Endothelial cell of umbilical vein (primary cell): ENCODE measurements around the gene SFXN2. TPM values are rescaled to one million over a fixed set of nuclear protein-coding genes. Genes with fewer than 3 reads are reported as not detected.

Source experiments
- BruUV-seq: library from RNA; stranded (reverse); fragments of 400-500 nt; replicated peaks from 2 replicates; lab custom pipeline; 2021; lab: Mats Ljungman, UMichigan
- CTCF ChIA-PET: fragments of 300-600, 350-600 bp; sonication (Branson Sonifier 250); formaldehyde crosslinking; loops from one replicate; lab custom pipeline; 2021; ENCODE audit warnings: antibody characterized with exemption, inconsistent platforms; lab: Charles Lee
- POLR2A ChIA-PET: fragments of 300-600, 350-600 bp; sonication (Branson Sonifier 250); formaldehyde crosslinking; loops from one replicate; lab custom pipeline; 2021; ENCODE audit warnings: antibody characterized with exemption, inconsistent platforms; lab: Charles Lee
- DNase-seq: peaks from one replicate; pipeline ENCODE4 v3.0.0-alpha.2; 2011; ENCODE audit warnings: low read depth, low spot score
- FAIRE-seq: peaks from 2 replicates; lab custom pipeline; 2011; peaks lifted over from hg19 to GRCh38; lab: Jason Lieb, UNC
- H2AFZ ChIP-seq: 2 replicates; pipeline ENCODE4 v1.6.0; 2012; ENCODE audit warnings: low read depth, low read length, control low read depth, inconsistent platforms
- H3K27ac ChIP-seq: 2 replicates; pipeline ENCODE4 v1.5.1; 2011; ENCODE audit warnings: low read depth, mild to moderate bottlenecking, control low read depth, low read length, moderate library complexity; ENCODE audit not compliant: insufficient read depth
- H3K27me3 ChIP-seq, 2 experiments: 2 replicates each; pipeline versions ENCODE4 v1.6.0 to v1.6.1; 2011; ENCODE audit warnings: low read length in 2 of 2, mixed read lengths in 1 of 2; ENCODE audit not compliant: control insufficient read depth in 2 of 2, insufficient read depth in 2 of 2
- H3K36me3 ChIP-seq, 2 experiments: 2 replicates in 1 of 2; 3 replicates in 1 of 2; pipeline ENCODE4 v1.5.1; 2011; ENCODE audit warnings: low read length in 2 of 2, mild to moderate bottlenecking in 1 of 2, moderate library complexity in 1 of 2; ENCODE audit not compliant: control insufficient read depth in 2 of 2, insufficient read depth in 2 of 2; ENCODE audit errors: extremely low read depth in 1 of 2
- H3K4me1 ChIP-seq: 3 replicates; pipeline ENCODE4 v1.5.1; 2011; ENCODE audit warnings: mild to moderate bottlenecking, low read length; ENCODE audit not compliant: control insufficient read depth, insufficient read depth; ENCODE audit errors: extremely low read depth
- H3K4me2 ChIP-seq: 2 replicates; pipeline ENCODE4 v1.6.1; 2011; ENCODE audit warnings: low read length, control low read depth, mixed read lengths; ENCODE audit not compliant: insufficient read depth
- H3K4me3 ChIP-seq, 3 experiments: fragments of 200-600 bp in 1 of 3; sonication (generic), shearing (Covaris generic) in 1 of 3; replicated peaks in 1 of 3; 2 replicates each; pipeline ENCODE4 v1.5.1; 2011 to 2016; ENCODE audit warnings: control low read depth in 3 of 3, low read length in 3 of 3, mild to moderate bottlenecking in 2 of 3, inconsistent platforms in 1 of 3, low read depth in 1 of 3, moderate library complexity in 1 of 3; ENCODE audit not compliant: insufficient read depth in 1 of 3
- H3K79me2 ChIP-seq: 2 replicates; pipeline ENCODE4 v1.6.0; 2012; ENCODE audit warnings: low read length, inconsistent platforms; ENCODE audit not compliant: control insufficient read depth, insufficient read depth
- H3K9ac ChIP-seq: replicated peaks from 2 replicates; pipeline ENCODE3; 2011; ENCODE audit warnings: low read length, control low read depth; ENCODE audit not compliant: insufficient read depth; ENCODE audit errors: extremely low read depth
- H3K9me1 ChIP-seq: replicated peaks from 3 replicates; pipeline ENCODE4 v1.6.0; 2011; ENCODE audit warnings: mild to moderate bottlenecking, low read length; ENCODE audit not compliant: control insufficient read depth, insufficient read depth; ENCODE audit errors: extremely low read depth
- H3K9me3 ChIP-seq: replicated peaks from 2 replicates; pipeline ENCODE4 v1.5.1; 2012; ENCODE audit warnings: low read length, inconsistent platforms; ENCODE audit not compliant: control insufficient read depth, insufficient read depth
- H4K20me1 ChIP-seq: replicated peaks from 2 replicates; pipeline ENCODE3; 2011; ENCODE audit warnings: mild to moderate bottlenecking, low read length; ENCODE audit not compliant: control insufficient read depth, insufficient read depth; ENCODE audit errors: extremely low read depth
- CTCF ChIP-seq, 2 donors: IDR thresholded peaks; 1 replicate in 1 of 2; 2 replicates in 1 of 2; pipeline ENCODE4 v1.5.1; 2011; ENCODE audit warnings: low read length in 2 of 2, mild to moderate bottlenecking in 2 of 2, moderate library complexity in 2 of 2, control low read depth in 1 of 2, inconsistent platforms in 1 of 2, low read depth in 1 of 2; ENCODE audit not compliant: insufficient read depth in 1 of 2; ENCODE audit errors: extremely low read depth in 1 of 2
- EZH2 ChIP-seq: IDR thresholded peaks from 2 replicates; pipeline ENCODE4 v1.6.1; 2012; ENCODE audit warnings: borderline replicate concordance, low read depth, mild to moderate bottlenecking, moderate library complexity, low read length, inconsistent platforms; ENCODE audit not compliant: severe bottlenecking
- FOS ChIP-seq: IDR thresholded peaks from 2 replicates; pipeline ENCODE4 v1.6.1; 2011; ENCODE audit warnings: mild to moderate bottlenecking, low read length, moderate library complexity, borderline replicate concordance; ENCODE audit not compliant: insufficient read depth
- GATA2 ChIP-seq: IDR thresholded peaks from 2 replicates; pipeline ENCODE4 v1.7.0; 2011; ENCODE audit warnings: low read depth, mild to moderate bottlenecking, moderate library complexity, mixed read lengths, low read length; ENCODE audit not compliant: insufficient read length, insufficient read depth
- JUN ChIP-seq: IDR thresholded peaks from 2 replicates; pipeline ENCODE4 v1.6.1; 2011; ENCODE audit warnings: borderline replicate concordance, low read depth; ENCODE audit not compliant: insufficient read length, insufficient read depth
- MAX ChIP-seq: IDR thresholded peaks from 2 replicates; pipeline ENCODE4 v1.6.1; 2011; ENCODE audit not compliant: insufficient read depth, insufficient read length
- MYC ChIP-seq: IDR thresholded peaks from one replicate; pipeline ENCODE4 v1.6.1; 2011; ENCODE audit warnings: mild to moderate bottlenecking, low read depth, low read length
- POLR2A ChIP-seq: IDR thresholded peaks from 2 replicates; pipeline ENCODE4 v1.6.1; 2012; ENCODE audit warnings: low read depth, mild to moderate bottlenecking, control low read depth, low read length
- POLR2AphosphoS5 ChIP-seq: IDR thresholded peaks from 2 replicates; pipeline ENCODE4 v1.6.1; 2012; ENCODE audit warnings: low read depth, mild to moderate bottlenecking, control low read depth, low read length, moderate library complexity; ENCODE audit not compliant: insufficient read depth
- dilution Hi-C: fragments of 300-500 bp; cut with MboI; formaldehyde crosslinking; loops from one replicate; pipeline ENCODE4 v1.15.0; 2019; ENCODE audit warnings: low sequenced_read_pairs; ENCODE audit not compliant: extremely low pct_ligation_motif_present
- intact Hi-C: fragments of 100-400 bp; cut with micrococcal nuclease; formaldehyde crosslinking; loops from one replicate; pipeline ENCODE4 v1.10.0; 2022
- polyA plus RNA-seq, 4 experiments: library from polyadenylated mRNA; depleted of rRNA in 3 of 4; stranded (reverse) in 3 of 4; unstranded in 1 of 4; fragments of >200 nt; gene quantifications; 2 replicates each; pipeline versions ENCODE4 v1.2.1 to v1.2.3, GENCODE V29; 2011 to 2012; ENCODE audit warnings: missing spikeins in 1 of 4
- total RNA-seq: library from RNA; stranded (reverse); gene quantifications from 2 replicates; pipeline ENCODE4 v1.2.3, GENCODE V29; 2021

The SFXN2 gene
- total and polyA plus RNA-seq, 2 donors (not counting 3 experiments of a cell fraction or from before 2014, with no cell fraction given) = 9.8 to 17.0 TPM

- no peaks in the 10 kb centered on the region for H3K9me3 ChIP-seq
- DNase-seq (no peak), FAIRE-seq (no peak)
- no TSS peak for BruUV-seq
- H3K79me2 ChIP-seq = no peaks in the 10 kb centered on the region
- H2AFZ ChIP-seq = peak overlapping the region; percentile 82
- H3K36me3 ChIP-seq = no peaks in the 10 kb centered on the region
- ChIA-PET POLR2A (no interaction called here), CTCF (interaction anchor here (1.0 to 8.1 kb wide), 5 partner anchors 9 to 228 kb away, joined by 3 to 75 read pairs (median 4); partner anchors contain the start of genes ARL3 and SUFU)
- TF ChIP-seq CTCF (IDR thresholded peaks at IDR 0.05; ENCODE audit: extremely low read depth in 1 of 2, insufficient read depth in 1 of 2, low read depth in 1 of 2, low read length in 2 of 2) (no peak), JUN (no peak), GATA2 (no peak), MYC (no peak), POLR2AphosphoS5 (no peak), POLR2A (no peak), MAX (no peak), FOS (no peak), EZH2 (no peak)
- no peak overlapping the region for H3K4me3 ChIP-seq
- dilution Hi-C loops (no loop called here), intact Hi-C loops (no loop called here)
- H3K27ac ChIP-seq = no peak overlapping the region
- H3K27me3 ChIP-seq = no peaks in the 10 kb centered on the region
- H3K4me1 ChIP-seq = peaks cover 5% of the 10 kb centered on the region
- peak overlapping the region; percentile 1 for H3K4me2 ChIP-seq
- no peaks in the 10 kb centered on the region for H4K20me1 ChIP-seq
- no peaks in the 10 kb centered on the region for H3K9me1 ChIP-seq
- H3K9ac ChIP-seq = no peak overlapping the region
Measured at GRCh38 chr10:102673236-102673818, 41.1 kb upstream of the SFXN2 start.
